PC-9 (cell line): ENCODE data around the gene KPNA6. TPM values are rescaled to one million over a fixed set of nuclear protein-coding genes. Genes with fewer than 3 reads are reported as not detected.
A peak's percentile ranks its signal among the peaks of the same experiment; 100 is the strongest.

Source experiments
- BruUV-seq: library from RNA; stranded (reverse); fragments of 400-500 nt; replicated peaks from 2 replicates; lab custom pipeline; 2021; lab: Mats Ljungman, UMichigan
- CTCF ChIA-PET: fragments of 300-600 bp; sonication (Branson Sonifier 250); formaldehyde crosslinking; loops from one replicate; lab custom pipeline; 2022; ENCODE audit warnings: antibody characterized with exemption; lab: Charles Lee
- POLR2A ChIA-PET: fragments of 300-600 bp; sonication (Branson Sonifier 250); formaldehyde crosslinking; loops from one replicate; lab custom pipeline; 2022; ENCODE audit warnings: antibody characterized with exemption; ENCODE audit not compliant: unreplicated experiment; lab: Charles Lee
- DNase-seq, 2 experiments: peaks; one replicate each; pipeline versions ENCODE4 v3.0.0 to v3.0.0-alpha.2; 2015 to 2022; ENCODE audit warnings: mixed read lengths in 1 of 2
- H2AFZ ChIP-seq: fragments of 200-600 bp; sonication (generic); 2 replicates; pipeline ENCODE4 v1.8.1; 2017; ENCODE audit warnings: antibody characterized with exemption
- H3F3A ChIP-seq: fragments of 200-600 bp; sonication (generic); 2 replicates; pipeline ENCODE4 v1.8.1; 2017; ENCODE audit warnings: antibody characterized with exemption, mild to moderate bottlenecking, low read depth; ENCODE audit not compliant: insufficient read depth
- H3K27ac ChIP-seq: fragments of 200-600 bp; sonication (generic); 2 replicates; pipeline ENCODE4 v1.6.1; 2016; ENCODE audit warnings: mixed run types
- H3K27me3 ChIP-seq: fragments of 200-600 bp; sonication (generic); 2 replicates; pipeline ENCODE4 v1.6.1; 2016; ENCODE audit warnings: low read depth, mixed run types; ENCODE audit not compliant: insufficient read depth
- H3K36me3 ChIP-seq: fragments of 200-600 bp; sonication (generic); 2 replicates; pipeline ENCODE4 v1.6.1; 2016; ENCODE audit warnings: low read depth, mixed run types
- H3K4me1 ChIP-seq: fragments of 200-600 bp; sonication (generic); replicated peaks from 2 replicates; pipeline ENCODE4 v1.6.1; 2016; ENCODE audit warnings: mixed run types; ENCODE audit not compliant: insufficient read depth
- H3K4me2 ChIP-seq: fragments of 200-600 bp; sonication (generic); 2 replicates; pipeline ENCODE4 v1.6.1; 2017; ENCODE audit warnings: mixed run types
- H3K4me3 ChIP-seq: fragments of 200-600 bp; sonication (generic); 2 replicates; pipeline ENCODE4 v1.6.1; 2016; ENCODE audit warnings: mixed run types
- H3K79me2 ChIP-seq: fragments of 200-600 bp; sonication (generic); 2 replicates; pipeline ENCODE4 v1.6.1; 2017; ENCODE audit warnings: low read depth, mixed run types
- H3K9me2 ChIP-seq: fragments of 200-600 bp; sonication (generic); 2 replicates; pipeline ENCODE4 v1.8.1; 2017; ENCODE audit warnings: mild to moderate bottlenecking; ENCODE audit not compliant: insufficient read depth
- H3K9me3 ChIP-seq: fragments of 200-600 bp; sonication (generic); 2 replicates; pipeline ENCODE4 v1.8.1; 2016; ENCODE audit warnings: low read depth; ENCODE audit not compliant: insufficient read depth
- H4K20me1 ChIP-seq: fragments of 200-600 bp; sonication (generic); 2 replicates; pipeline ENCODE4 v1.8.1; 2017; ENCODE audit not compliant: insufficient read depth
- CTCF ChIP-seq: fragments of 200-600 bp; sonication (generic); conservative IDR thresholded peaks from 2 replicates; pipeline ENCODE4 v1.6.1; 2017; ENCODE audit warnings: mixed run types, antibody characterized with exemption, mild to moderate bottlenecking, moderate library complexity
- EZH2 ChIP-seq: fragments of 200-600 bp; sonication (generic); IDR thresholded peaks from 2 replicates; pipeline ENCODE4 v1.8.0; 2017; ENCODE audit warnings: antibody characterized with exemption, low read depth
- intact Hi-C: fragments of 100-400 bp; cut with micrococcal nuclease; formaldehyde crosslinking; loops from one replicate; pipeline ENCODE4 v1.10.0; 2022; ENCODE audit not compliant: unreplicated experiment
- total RNA-seq: library from RNA; stranded (reverse); gene quantifications from 2 replicates; pipeline ENCODE4 v1.2.3, GENCODE V29; 2021

The KPNA6 gene
- total RNA-seq, 1 experiment from 2014 or later = 89.9 TPM

- H3K27me3 ChIP-seq = no peaks in the 10 kb centered on the region
- H3K36me3 ChIP-seq = peaks cover 7% of the 10 kb centered on the region; the same call in 1 of the 2 replicates
- intact Hi-C loops = no loop called here
- TF ChIP-seq EZH2 (no peak), CTCF (no peak)
- H3K4me1 ChIP-seq = 0 out of 2 replicates have a peak, but pooled peaks cover 7% of the 10 kb centered on the region
- ChIA-PET CTCF (interaction anchor here (0.5 kb wide), 1 partner anchor 61 kb away, joined by 4 read pairs; no protein-coding TSS in a partner anchor), POLR2A (interaction anchor here (0.7 kb wide), 1 partner anchor 135 kb away, joined by 3 read pairs; the partner anchor contains the start of gene MARCKSL1)
- H3K4me2 ChIP-seq = peak overlapping the region; percentile 80
- H3K4me3 ChIP-seq = no peak overlapping the region
- DNase-seq = no peak
- H2AFZ ChIP-seq = no peak overlapping the region
- no TSS peak for BruUV-seq
- H3K9me2 ChIP-seq = no peaks in the 10 kb centered on the region
- H3F3A ChIP-seq = peaks cover 49% of the 10 kb centered on the region
- no peaks in the 10 kb centered on the region for H3K9me3 ChIP-seq
- peaks cover 2% of the 10 kb centered on the region for H4K20me1 ChIP-seq
- no peak overlapping the region for H3K27ac ChIP-seq
- H3K79me2 ChIP-seq = 0 out of 2 replicates have a peak, but pooled peaks cover 6% of the 10 kb centered on the region
Measured at GRCh38 chr1:32201011-32201855, 93.4 kb downstream of the KPNA6 start.

- intact Hi-C loops = no loop called here
- TF ChIP-seq CTCF = no peak
- TF ChIP-seq EZH2 = no peak
- Histone ChIP-seq H3K4me2 (peak overlapping the region; percentile 97), H3K9me2 (no peaks in the 10 kb centered on the region), H3K79me2 (0 out of 2 replicates have a peak, but pooled peaks cover 15% of the 10 kb centered on the region), H4K20me1 (no peaks in the 10 kb centered on the region), H3K27me3 (no peaks in the 10 kb centered on the region), H3F3A (peaks cover 38% of the 10 kb centered on the region), H3K9me3 (no peaks in the 10 kb centered on the region), H3K36me3 (0 out of 2 replicates have a peak, but pooled peaks cover 10% of the 10 kb centered on the region), H3K27ac (no peak overlapping the region), H2AFZ (peak overlapping the region; percentile 85), H3K4me3 (peak overlapping the region; percentile 78), H3K4me1 (peaks cover 24% of the 10 kb centered on the region)
- TSS peak; percentile 18 for BruUV-seq
- ChIA-PET CTCF (interaction anchor here (1.0 kb wide), 1 partner anchor 128 kb away, joined by 3 read pairs; no protein-coding TSS in a partner anchor), POLR2A (interaction anchor here (0.7 kb wide), 1 partner anchor 87 kb away, joined by 3 read pairs; no protein-coding TSS in a partner anchor)
- no peak for DNase-seq
Measured at GRCh38 chr1:32204943-32205361, 97.1 kb downstream of the KPNA6 start.
